Uterus (tissue), 4 donors: ENCODE data around the gene URGCP. TPM values are rescaled to one million over a fixed set of nuclear protein-coding genes. Genes with fewer than 3 reads are reported as not detected.

Experiments used
- DNase-seq, 2 donors: peaks; one replicate each; pipeline ENCODE4 v3.0.0-alpha.2; 2019 to 2020
- H3K27ac ChIP-seq, 2 donors: fragments of 200-600 bp; sonication (generic); 1 replicate in 1 of 2; 2 replicates in 1 of 2; pipeline ENCODE4 v1.5.1; 2016 to 2018
- H3K27me3 ChIP-seq, 2 donors: fragments of 200-600 bp; sonication (generic); one replicate each; pipeline ENCODE4 v1.5.1; 2018 to 2019; ENCODE audit warnings: control low read depth in 1 of 2
- H3K36me3 ChIP-seq, 2 donors: fragments of 200-600 bp; sonication (generic); one replicate each; pipeline ENCODE4 v1.5.1; 2019; ENCODE audit warnings: control low read depth in 1 of 2
- H3K4me1 ChIP-seq, 2 donors: fragments of 200-600 bp; sonication (generic); one replicate each; pipeline ENCODE4 v1.5.1; 2018 to 2019; ENCODE audit warnings: control low read depth in 1 of 2
- H3K4me3 ChIP-seq, 2 donors: fragments of 200-600 bp; sonication (generic); 1 replicate in 1 of 2; 2 replicates in 1 of 2; pipeline ENCODE4 v1.5.1; 2018 to 2019; ENCODE audit warnings: mild to moderate bottlenecking in 1 of 2
- H3K9me3 ChIP-seq, 2 donors: fragments of 200-600 bp; sonication (generic); one replicate each; pipeline ENCODE4 v1.5.1; 2019; ENCODE audit warnings: control low read depth in 1 of 2
- POLR2A ChIP-seq, 2 donors: fragments of 450-650 bp; IDR thresholded peaks; one replicate each; pipeline ENCODE4 v1.6.1; 2016; ENCODE audit warnings: antibody characterized with exemption in 2 of 2, mild to moderate bottlenecking in 1 of 2, moderate library complexity in 1 of 2
- intact Hi-C: fragments of 100-400 bp; cut with DNase I; formaldehyde crosslinking; loops from one replicate; pipeline ENCODE4 v1.15.1; 2023; ENCODE audit warnings: low total_unique reads
- total RNA-seq, 4 donors: library from RNA; depleted of rRNA in 3 of 4; stranded (reverse); fragments of >200 nt in 3 of 4; gene quantifications; one replicate each; pipeline versions ENCODE4 v1.1.0 to v1.2.4, GENCODE V29; 2014 to 2023
- TF ChIP-seq, protein P1 (sequence below), 4 experiments: fragments of 200-600 bp in 2 of 4; fragments of 450-650 bp in 2 of 4; sonication (generic) in 2 of 4; IDR thresholded peaks; one replicate each; pipeline ENCODE4 v1.5.1; 2016 to 2019; ENCODE audit warnings: antibody characterized with exemption in 4 of 4, mild to moderate bottlenecking in 2 of 4, moderate library complexity in 1 of 4
- donor health status: DM: yes; HTN: yes; CAD: no.

The URGCP gene
- total RNA-seq, 4 donors from 2014 or later: 13.1 to 44.8 (median 28.9) TPM

DNA sequence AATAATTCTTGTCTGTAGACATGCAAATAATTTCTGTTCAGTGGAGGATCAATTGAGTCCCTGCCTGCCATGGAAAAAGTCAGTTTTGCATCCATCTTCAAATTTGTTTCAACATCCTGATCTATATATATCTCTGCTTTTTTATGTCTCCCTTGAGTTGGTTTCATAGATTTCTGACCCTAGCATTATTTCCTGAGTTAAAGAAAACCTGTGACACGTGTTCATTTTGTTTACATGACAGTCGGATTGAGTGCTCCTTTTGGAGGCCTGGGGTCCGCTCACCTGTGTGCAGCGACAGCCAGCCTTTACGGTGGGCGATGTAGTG, 37.8 kb downstream of the URGCP start:
- no peak for TF ChIP-seq POLR2A (IDR thresholded peaks at IDR 0.05)
- TF ChIP-seq, protein P1, sequence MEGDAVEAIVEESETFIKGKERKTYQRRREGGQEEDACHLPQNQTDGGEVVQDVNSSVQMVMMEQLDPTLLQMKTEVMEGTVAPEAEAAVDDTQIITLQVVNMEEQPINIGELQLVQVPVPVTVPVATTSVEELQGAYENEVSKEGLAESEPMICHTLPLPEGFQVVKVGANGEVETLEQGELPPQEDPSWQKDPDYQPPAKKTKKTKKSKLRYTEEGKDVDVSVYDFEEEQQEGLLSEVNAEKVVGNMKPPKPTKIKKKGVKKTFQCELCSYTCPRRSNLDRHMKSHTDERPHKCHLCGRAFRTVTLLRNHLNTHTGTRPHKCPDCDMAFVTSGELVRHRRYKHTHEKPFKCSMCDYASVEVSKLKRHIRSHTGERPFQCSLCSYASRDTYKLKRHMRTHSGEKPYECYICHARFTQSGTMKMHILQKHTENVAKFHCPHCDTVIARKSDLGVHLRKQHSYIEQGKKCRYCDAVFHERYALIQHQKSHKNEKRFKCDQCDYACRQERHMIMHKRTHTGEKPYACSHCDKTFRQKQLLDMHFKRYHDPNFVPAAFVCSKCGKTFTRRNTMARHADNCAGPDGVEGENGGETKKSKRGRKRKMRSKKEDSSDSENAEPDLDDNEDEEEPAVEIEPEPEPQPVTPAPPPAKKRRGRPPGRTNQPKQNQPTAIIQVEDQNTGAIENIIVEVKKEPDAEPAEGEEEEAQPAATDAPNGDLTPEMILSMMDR (IDR thresholded peaks at IDR 0.05): no peak
- intact Hi-C loops: no loop called here
- H3K9me3 ChIP-seq: no peaks in the 10 kb centered on the region
- H3K36me3 ChIP-seq: no peaks in the 10 kb centered on the region
- H3K4me1 ChIP-seq: no peaks in the 10 kb centered on the region
- H3K27me3 ChIP-seq: no peaks in the 10 kb centered on the region
- H3K4me3 ChIP-seq: peak overlapping the region; percentile 82 to 85
- DNase-seq: no peak
- H3K27ac ChIP-seq: peak overlapping the region; percentile 93 to 98

DNA sequence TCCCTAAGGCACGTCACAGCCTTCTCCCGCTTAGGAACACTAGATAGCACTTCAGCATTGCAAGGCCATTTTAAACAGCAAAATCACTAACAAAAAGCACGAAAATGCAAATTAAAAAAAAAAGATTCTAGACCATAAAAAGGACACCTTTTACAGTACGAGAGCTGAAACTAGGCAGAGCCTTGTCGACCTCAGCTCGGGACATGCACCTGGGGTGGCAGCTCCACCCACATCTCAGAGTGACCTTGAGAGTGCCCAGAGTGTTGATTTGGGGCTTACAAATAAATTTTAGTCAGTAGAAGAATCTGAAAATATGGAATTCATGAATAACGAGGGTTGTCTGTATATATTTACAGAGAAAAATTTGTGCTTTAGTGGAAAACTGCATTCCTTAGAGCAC, 38.2 kb downstream of the URGCP start:
- peak overlapping the region in 1 of 2 donors; percentile 85 for H3K4me3 ChIP-seq
- peak overlapping the region in 1 of 2 donors; percentile 98 for H3K27ac ChIP-seq
- TF ChIP-seq, protein P1 (IDR thresholded peaks at IDR 0.05): no peak
- TF ChIP-seq POLR2A (IDR thresholded peaks at IDR 0.05): no peak
- H3K4me1 ChIP-seq: no peaks in the 10 kb centered on the region
- H3K27me3 ChIP-seq: no peaks in the 10 kb centered on the region
- no peaks in the 10 kb centered on the region for H3K9me3 ChIP-seq
- no peak for DNase-seq
- intact Hi-C loops: no loop called here
- H3K36me3 ChIP-seq: no peaks in the 10 kb centered on the region

DNA sequence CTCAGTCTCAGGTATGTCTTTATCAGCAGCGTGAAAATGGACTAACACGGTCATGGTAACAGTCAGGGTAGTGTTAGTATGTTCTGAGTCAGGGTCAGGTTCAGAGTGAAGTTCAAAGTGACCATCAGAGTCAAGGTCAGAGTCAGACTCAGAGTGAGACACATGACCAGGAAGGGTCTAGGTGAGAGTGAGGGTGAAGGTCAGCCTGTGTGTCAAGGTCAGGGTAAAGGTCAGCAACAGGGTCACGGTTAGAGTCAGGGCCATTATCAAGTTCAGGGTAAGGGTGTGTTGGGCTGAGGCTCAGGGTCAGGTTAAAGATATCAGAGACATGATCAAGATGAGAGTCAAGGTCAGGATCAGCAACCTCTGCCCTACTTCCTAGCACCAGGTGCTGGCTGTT, 41.1 kb downstream of the URGCP start:
- H3K4me1 ChIP-seq: no peaks in the 10 kb centered on the region
- DNase-seq: no peak
- no peaks in the 10 kb centered on the region for H3K36me3 ChIP-seq
- H3K9me3 ChIP-seq: no peaks in the 10 kb centered on the region
- H3K27ac ChIP-seq: no peak overlapping the region
- no peaks in the 10 kb centered on the region for H3K27me3 ChIP-seq
- H3K4me3 ChIP-seq: no peak overlapping the region
- intact Hi-C loops: no loop called here
- TF ChIP-seq, protein P1 (IDR thresholded peaks at IDR 0.05): no peak
- TF ChIP-seq POLR2A (IDR thresholded peaks at IDR 0.05): no peak

DNA sequence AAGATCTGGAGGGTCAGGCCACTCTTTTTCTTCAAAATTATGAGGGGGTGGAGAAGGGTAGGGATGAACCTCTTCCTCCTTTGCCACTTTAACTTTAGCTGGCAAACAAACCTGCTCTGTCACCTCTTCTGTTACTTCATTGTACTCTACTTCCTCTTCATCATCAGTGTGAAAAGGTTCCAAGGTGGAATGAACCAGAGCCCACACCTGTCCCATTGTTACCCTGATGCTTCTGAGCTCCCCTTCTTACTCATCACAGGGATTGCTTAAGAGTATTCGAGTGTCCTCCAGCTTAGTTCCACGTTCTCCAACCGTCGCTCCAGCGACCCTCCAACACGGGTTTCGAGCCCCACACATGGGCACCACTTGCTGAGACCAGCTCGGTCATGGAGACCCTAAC, 42.3 kb downstream of the URGCP start:
- Histone ChIP-seq H3K36me3 (no peaks in the 10 kb centered on the region), H3K9me3 (no peaks in the 10 kb centered on the region), H3K27ac (no peak overlapping the region), H3K4me3 (no peak overlapping the region), H3K4me1 (no peaks in the 10 kb centered on the region), H3K27me3 (no peaks in the 10 kb centered on the region)
- intact Hi-C loops: no loop called here
- TF ChIP-seq, protein P1 (IDR thresholded peaks at IDR 0.05): no peak
- TF ChIP-seq POLR2A (IDR thresholded peaks at IDR 0.05): no peak
- DNase-seq: no peak

DNA sequence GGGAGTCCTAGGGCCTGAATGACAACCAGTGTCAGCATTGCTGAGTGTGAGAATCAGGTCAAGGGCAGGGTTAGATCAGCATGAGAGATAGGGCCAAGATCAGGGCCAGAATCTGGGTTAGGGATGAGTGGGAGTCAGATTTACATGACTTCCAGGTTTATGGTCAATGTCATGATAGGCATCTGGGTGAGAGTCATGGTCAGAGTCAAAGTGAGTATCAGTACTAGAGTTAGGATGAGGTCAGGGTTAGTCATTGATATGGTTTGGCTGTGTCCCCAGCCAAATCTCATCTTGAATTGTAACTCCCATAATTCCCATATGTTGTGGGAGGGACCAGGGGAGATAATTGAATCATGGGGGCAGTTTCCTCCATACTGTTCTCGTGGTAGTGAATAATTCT, 49.4 kb downstream of the URGCP start:
- no peaks in the 10 kb centered on the region for H3K9me3 ChIP-seq
- H3K4me1 ChIP-seq: no peaks in the 10 kb centered on the region
- no peak for DNase-seq
- no peak overlapping the region for H3K27ac ChIP-seq
- no peaks in the 10 kb centered on the region for H3K27me3 ChIP-seq
- no peaks in the 10 kb centered on the region for H3K36me3 ChIP-seq
- intact Hi-C loops: no loop called here
- H3K4me3 ChIP-seq: no peak overlapping the region
- TF ChIP-seq, protein P1 (IDR thresholded peaks at IDR 0.05): no peak
- TF ChIP-seq POLR2A (IDR thresholded peaks at IDR 0.05): no peak
